Endothelial cell of umbilical vein (primary cell): ENCODE data around the gene CLDN9. TPM values are rescaled to one million over a fixed set of nuclear protein-coding genes. Genes with fewer than 3 reads are reported as not detected.

ENCODE experiments used
- BruUV-seq: library from RNA; stranded (reverse); fragments of 400-500 nt; replicated peaks from 2 replicates; lab custom pipeline; 2021; lab: Mats Ljungman, UMichigan
- CTCF ChIA-PET: fragments of 300-600, 350-600 bp; sonication (Branson Sonifier 250); formaldehyde crosslinking; loops from one replicate; lab custom pipeline; 2021; ENCODE audit warnings: antibody characterized with exemption, inconsistent platforms; lab: Charles Lee
- POLR2A ChIA-PET: fragments of 300-600, 350-600 bp; sonication (Branson Sonifier 250); formaldehyde crosslinking; loops from one replicate; lab custom pipeline; 2021; ENCODE audit warnings: antibody characterized with exemption, inconsistent platforms; lab: Charles Lee
- DNase-seq: peaks from one replicate; pipeline ENCODE4 v3.0.0-alpha.2; 2011; ENCODE audit warnings: low read depth, low spot score
- FAIRE-seq: peaks from 2 replicates; lab custom pipeline; 2011; peaks lifted over from hg19 to GRCh38; lab: Jason Lieb, UNC
- H2AFZ ChIP-seq: 2 replicates; pipeline ENCODE4 v1.6.0; 2012; ENCODE audit warnings: low read depth, low read length, control low read depth, inconsistent platforms
- H3K27ac ChIP-seq: 2 replicates; pipeline ENCODE4 v1.5.1; 2011; ENCODE audit warnings: low read depth, mild to moderate bottlenecking, control low read depth, low read length, moderate library complexity; ENCODE audit not compliant: insufficient read depth
- H3K27me3 ChIP-seq, 2 experiments: 2 replicates each; pipeline versions ENCODE4 v1.6.0 to v1.6.1; 2011; ENCODE audit warnings: low read length in 2 of 2, mixed read lengths in 1 of 2; ENCODE audit not compliant: control insufficient read depth in 2 of 2, insufficient read depth in 2 of 2
- H3K36me3 ChIP-seq, 2 experiments: 2 replicates in 1 of 2; 3 replicates in 1 of 2; pipeline ENCODE4 v1.5.1; 2011; ENCODE audit warnings: low read length in 2 of 2, mild to moderate bottlenecking in 1 of 2, moderate library complexity in 1 of 2; ENCODE audit not compliant: control insufficient read depth in 2 of 2, insufficient read depth in 2 of 2; ENCODE audit errors: extremely low read depth in 1 of 2
- H3K4me1 ChIP-seq: 3 replicates; pipeline ENCODE4 v1.5.1; 2011; ENCODE audit warnings: mild to moderate bottlenecking, low read length; ENCODE audit not compliant: control insufficient read depth, insufficient read depth; ENCODE audit errors: extremely low read depth
- H3K4me2 ChIP-seq: 2 replicates; pipeline ENCODE4 v1.6.1; 2011; ENCODE audit warnings: low read length, control low read depth, mixed read lengths; ENCODE audit not compliant: insufficient read depth
- H3K4me3 ChIP-seq, 3 experiments: fragments of 200-600 bp in 1 of 3; sonication (generic), shearing (Covaris generic) in 1 of 3; replicated peaks in 1 of 3; 2 replicates each; pipeline ENCODE4 v1.5.1; 2011 to 2016; ENCODE audit warnings: control low read depth in 3 of 3, low read length in 3 of 3, mild to moderate bottlenecking in 2 of 3, inconsistent platforms in 1 of 3, low read depth in 1 of 3, moderate library complexity in 1 of 3; ENCODE audit not compliant: insufficient read depth in 1 of 3
- H3K79me2 ChIP-seq: 2 replicates; pipeline ENCODE4 v1.6.0; 2012; ENCODE audit warnings: low read length, inconsistent platforms; ENCODE audit not compliant: control insufficient read depth, insufficient read depth
- H3K9ac ChIP-seq: replicated peaks from 2 replicates; pipeline ENCODE3; 2011; ENCODE audit warnings: low read length, control low read depth; ENCODE audit not compliant: insufficient read depth; ENCODE audit errors: extremely low read depth
- H3K9me1 ChIP-seq: replicated peaks from 3 replicates; pipeline ENCODE4 v1.6.0; 2011; ENCODE audit warnings: mild to moderate bottlenecking, low read length; ENCODE audit not compliant: control insufficient read depth, insufficient read depth; ENCODE audit errors: extremely low read depth
- H3K9me3 ChIP-seq: replicated peaks from 2 replicates; pipeline ENCODE4 v1.5.1; 2012; ENCODE audit warnings: low read length, inconsistent platforms; ENCODE audit not compliant: control insufficient read depth, insufficient read depth
- H4K20me1 ChIP-seq: replicated peaks from 2 replicates; pipeline ENCODE3; 2011; ENCODE audit warnings: mild to moderate bottlenecking, low read length; ENCODE audit not compliant: control insufficient read depth, insufficient read depth; ENCODE audit errors: extremely low read depth
- CTCF ChIP-seq, 2 donors: IDR thresholded peaks; 1 replicate in 1 of 2; 2 replicates in 1 of 2; pipeline ENCODE4 v1.5.1; 2011; ENCODE audit warnings: low read length in 2 of 2, mild to moderate bottlenecking in 2 of 2, moderate library complexity in 2 of 2, control low read depth in 1 of 2, inconsistent platforms in 1 of 2, low read depth in 1 of 2; ENCODE audit not compliant: insufficient read depth in 1 of 2; ENCODE audit errors: extremely low read depth in 1 of 2
- EZH2 ChIP-seq: IDR thresholded peaks from 2 replicates; pipeline ENCODE4 v1.6.1; 2012; ENCODE audit warnings: borderline replicate concordance, low read depth, mild to moderate bottlenecking, moderate library complexity, low read length, inconsistent platforms; ENCODE audit not compliant: severe bottlenecking
- GATA2 ChIP-seq: IDR thresholded peaks from 2 replicates; pipeline ENCODE4 v1.7.0; 2011; ENCODE audit warnings: low read depth, mild to moderate bottlenecking, moderate library complexity, mixed read lengths, low read length; ENCODE audit not compliant: insufficient read length, insufficient read depth
- JUN ChIP-seq: IDR thresholded peaks from 2 replicates; pipeline ENCODE4 v1.6.1; 2011; ENCODE audit warnings: borderline replicate concordance, low read depth; ENCODE audit not compliant: insufficient read length, insufficient read depth
- MAX ChIP-seq: IDR thresholded peaks from 2 replicates; pipeline ENCODE4 v1.6.1; 2011; ENCODE audit not compliant: insufficient read depth, insufficient read length
- POLR2A ChIP-seq: IDR thresholded peaks from 2 replicates; pipeline ENCODE4 v1.6.1; 2012; ENCODE audit warnings: low read depth, mild to moderate bottlenecking, control low read depth, low read length
- dilution Hi-C: fragments of 300-500 bp; cut with MboI; formaldehyde crosslinking; loops from one replicate; pipeline ENCODE4 v1.15.0; 2019; ENCODE audit warnings: low sequenced_read_pairs; ENCODE audit not compliant: extremely low pct_ligation_motif_present
- intact Hi-C: fragments of 100-400 bp; cut with micrococcal nuclease; formaldehyde crosslinking; loops from one replicate; pipeline ENCODE4 v1.10.0; 2022
- polyA plus RNA-seq, 4 experiments: library from polyadenylated mRNA; depleted of rRNA in 3 of 4; stranded (reverse) in 3 of 4; unstranded in 1 of 4; fragments of >200 nt; gene quantifications; 2 replicates each; pipeline versions ENCODE4 v1.2.1 to v1.2.3, GENCODE V29; 2011 to 2012; ENCODE audit warnings: missing spikeins in 1 of 4
- total RNA-seq: library from RNA; stranded (reverse); gene quantifications from 2 replicates; pipeline ENCODE4 v1.2.3, GENCODE V29; 2021

CLDN9 gene
- total and polyA plus RNA-seq, 2 donors (not counting 3 experiments of a cell fraction or from before 2014, with no cell fraction given) = 0.06 TPM; not detected in 1

- DNase-seq (no peak), FAIRE-seq (no peak)
- no peaks in the 10 kb centered on the region for H3K9me1 ChIP-seq
- H3K27me3 ChIP-seq = peaks cover 0 to 5% of the 10 kb centered on the region in 2 experiments
- intact Hi-C loops = no loop called here
- no peaks in the 10 kb centered on the region for H3K9me3 ChIP-seq
- H3K4me3 ChIP-seq = no peak overlapping the region
- H3K4me2 ChIP-seq = no peak overlapping the region
- no TSS peak for BruUV-seq
- ChIA-PET CTCF (no interaction called here), POLR2A (no interaction called here)
- no peak overlapping the region for H3K27ac ChIP-seq
- no peaks in the 10 kb centered on the region for H3K4me1 ChIP-seq
- H4K20me1 ChIP-seq = no peaks in the 10 kb centered on the region
- no peak overlapping the region for H2AFZ ChIP-seq
- no peaks in the 10 kb centered on the region for H3K36me3 ChIP-seq
- H3K79me2 ChIP-seq = no peaks in the 10 kb centered on the region
- H3K9ac ChIP-seq = no peak overlapping the region
- dilution Hi-C loops = no loop called here
- TF ChIP-seq CTCF (IDR thresholded peaks at IDR 0.05; ENCODE audit: extremely low read depth in 1 of 2, insufficient read depth in 1 of 2, low read depth in 1 of 2, low read length in 2 of 2) = no peak
- TF ChIP-seq JUN = no peak
- TF ChIP-seq MAX = no peak
- TF ChIP-seq POLR2A = no peak
- no peak for TF ChIP-seq EZH2
These were observed 25.4 kb upstream of the CLDN9 start for GRCh38 chr16:2987286-2987685.

- intact Hi-C loops (no loop called here), dilution Hi-C loops (no loop called here)
- Histone ChIP-seq H4K20me1 (no peaks in the 10 kb centered on the region), H3K9me1 (no peaks in the 10 kb centered on the region), H3K9me3 (no peaks in the 10 kb centered on the region), H3K4me3 (no peak overlapping the region), H3K36me3 (no peaks in the 10 kb centered on the region), H2AFZ (no peak overlapping the region), H3K27me3 (peaks cover 0 to 5% of the 10 kb centered on the region in 2 experiments), H3K9ac (no peak overlapping the region), H3K4me2 (no peak overlapping the region), H3K4me1 (no peaks in the 10 kb centered on the region), H3K79me2 (no peaks in the 10 kb centered on the region), H3K27ac (no peak overlapping the region)
- CTCF ChIA-PET = interaction anchor here (0.9 kb wide), 1 partner anchor 44 kb away, joined by 4 read pairs; no protein-coding TSS in a partner anchor
- FAIRE-seq (no peak), DNase-seq (no peak)
- BruUV-seq = no TSS peak
- POLR2A ChIA-PET = no interaction called here
- TF ChIP-seq GATA2 = no peak
- TF ChIP-seq CTCF (IDR thresholded peaks at IDR 0.05; ENCODE audit: extremely low read depth in 1 of 2, insufficient read depth in 1 of 2, low read depth in 1 of 2, low read length in 2 of 2) = no peak
- no peak for TF ChIP-seq EZH2
These were observed 24.9 kb upstream of the CLDN9 start for GRCh38 chr16:2987833-2988232.
